ENCODE measurements around the gene ZMIZ1. TPM values are rescaled to one million over a fixed set of nuclear protein-coding genes. Genes with fewer than 3 reads are reported as not detected.

ZMIZ1 gene
- total RNA-seq, 1 experiment from 2014 or later = 23.5 TPM

DNA sequence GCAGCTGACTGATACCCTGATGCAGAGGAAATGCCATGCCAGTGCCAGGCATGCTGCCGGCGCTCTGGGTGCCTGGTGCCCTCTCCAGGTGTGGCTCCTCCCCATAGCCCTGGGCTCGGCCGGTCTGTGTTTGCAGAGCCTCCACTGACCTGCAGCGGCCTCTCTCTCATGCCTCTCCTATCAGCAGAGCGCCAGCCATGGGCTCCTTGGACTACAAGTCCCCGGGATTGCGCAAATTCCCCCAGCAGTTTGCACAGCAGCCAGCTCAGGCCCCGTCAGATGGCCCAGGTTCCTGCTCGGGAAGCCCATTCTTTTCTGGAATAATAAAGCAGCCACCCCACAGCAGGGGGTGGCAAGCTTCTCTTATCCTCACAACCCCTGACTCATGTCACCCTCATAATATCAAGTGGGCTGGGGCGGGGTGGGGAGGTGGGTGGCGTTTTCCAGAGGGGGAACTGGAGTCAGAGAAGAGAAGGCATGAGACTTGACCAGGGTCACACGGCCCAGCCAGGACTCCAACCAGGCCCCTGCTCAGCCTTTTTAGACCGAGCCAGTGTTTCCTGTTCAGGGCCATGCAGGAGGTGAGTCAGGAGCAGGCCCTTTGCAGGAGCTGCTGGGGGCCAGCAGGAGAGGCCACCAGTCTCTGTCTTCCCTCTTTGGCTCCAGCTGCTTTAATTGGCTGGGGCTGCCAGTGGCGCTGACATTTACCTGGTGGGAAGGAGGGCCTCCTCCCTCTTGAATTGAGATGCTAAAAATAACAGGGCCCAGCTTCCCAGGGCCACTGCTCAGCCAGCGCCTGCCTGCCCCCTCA, 58.6 kb downstream of the ZMIZ1 start:
- Mint-ChIP-seq H3K4me3 (ENCODE audit: low read depth, unreplicated experiment) (peak overlapping the region; percentile 7), H3K27me3 (ENCODE audit: unreplicated experiment) (no peaks in the 10 kb centered on the region), H3K9me3 (ENCODE audit: low read depth, unreplicated experiment) (no peaks in the 10 kb centered on the region), H3K27ac (ENCODE audit: unreplicated experiment) (peak overlapping the region; percentile 10), H3K4me1 (ENCODE audit: low read depth, unreplicated experiment) (peaks cover 42% of the 10 kb centered on the region), H3K36me3 (ENCODE audit: insufficient read depth, unreplicated experiment) (peaks cover 5% of the 10 kb centered on the region)
- CTCF ChIA-PET = interaction anchor here (0.6 to 1.6 kb wide), 9 partner anchors 14 to 1080 kb away, joined by 3 to 6 read pairs (median 4); no protein-coding TSS in a partner anchor
- TF ChIP-seq, protein P1, sequence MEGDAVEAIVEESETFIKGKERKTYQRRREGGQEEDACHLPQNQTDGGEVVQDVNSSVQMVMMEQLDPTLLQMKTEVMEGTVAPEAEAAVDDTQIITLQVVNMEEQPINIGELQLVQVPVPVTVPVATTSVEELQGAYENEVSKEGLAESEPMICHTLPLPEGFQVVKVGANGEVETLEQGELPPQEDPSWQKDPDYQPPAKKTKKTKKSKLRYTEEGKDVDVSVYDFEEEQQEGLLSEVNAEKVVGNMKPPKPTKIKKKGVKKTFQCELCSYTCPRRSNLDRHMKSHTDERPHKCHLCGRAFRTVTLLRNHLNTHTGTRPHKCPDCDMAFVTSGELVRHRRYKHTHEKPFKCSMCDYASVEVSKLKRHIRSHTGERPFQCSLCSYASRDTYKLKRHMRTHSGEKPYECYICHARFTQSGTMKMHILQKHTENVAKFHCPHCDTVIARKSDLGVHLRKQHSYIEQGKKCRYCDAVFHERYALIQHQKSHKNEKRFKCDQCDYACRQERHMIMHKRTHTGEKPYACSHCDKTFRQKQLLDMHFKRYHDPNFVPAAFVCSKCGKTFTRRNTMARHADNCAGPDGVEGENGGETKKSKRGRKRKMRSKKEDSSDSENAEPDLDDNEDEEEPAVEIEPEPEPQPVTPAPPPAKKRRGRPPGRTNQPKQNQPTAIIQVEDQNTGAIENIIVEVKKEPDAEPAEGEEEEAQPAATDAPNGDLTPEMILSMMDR (IDR thresholded peaks at IDR 0.05; ENCODE audit: unreplicated experiment) = no peak
- BruUV-seq (replicated peaks) = no TSS peak
- intact Hi-C loops (cut with micrococcal nuclease; ENCODE audit: unreplicated experiment) = loop anchor here (2.0 to 5.0 kb wide), 2 partner anchors 45 to 57 kb away; no protein-coding TSS in a partner anchor
- DNase-seq = peak; percentile 91

DNA sequence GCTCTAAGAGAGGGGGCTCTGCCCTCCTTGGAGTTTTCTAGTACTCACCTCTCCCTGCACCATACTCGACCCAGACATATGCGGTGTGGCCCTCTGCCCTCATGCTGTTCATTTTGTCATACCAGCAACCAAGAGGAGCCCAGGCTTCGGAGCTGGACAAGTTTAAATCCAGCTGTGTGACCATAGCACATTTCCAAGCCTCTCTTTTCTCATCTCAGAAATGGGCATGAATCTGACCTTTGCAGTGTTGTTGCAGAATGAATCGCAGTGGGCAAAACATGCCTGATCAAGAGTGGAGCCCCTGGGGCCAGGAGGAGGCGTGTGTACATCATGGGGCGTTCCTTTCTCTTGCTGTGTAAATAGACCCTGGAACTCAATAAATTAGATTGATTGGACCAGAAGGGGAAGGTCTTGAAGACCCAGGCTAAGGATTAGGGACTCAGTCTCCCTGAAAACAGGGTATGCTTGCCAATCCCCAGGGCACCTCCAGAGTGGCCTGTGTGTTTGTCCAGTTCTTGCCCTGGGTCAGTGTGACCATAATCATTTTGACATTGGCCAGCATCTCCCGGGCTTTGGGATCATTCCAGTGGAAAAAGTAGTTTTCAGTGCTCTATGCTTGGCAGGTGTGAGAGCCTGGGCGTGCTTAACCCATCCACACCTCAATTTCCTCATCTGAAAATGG, 59.6 kb downstream of the ZMIZ1 start:
- Mint-ChIP-seq H3K27ac (ENCODE audit: unreplicated experiment) (peak overlapping the region; percentile 66), H3K4me3 (ENCODE audit: low read depth, unreplicated experiment) (no peak overlapping the region), H3K36me3 (ENCODE audit: insufficient read depth, unreplicated experiment) (peaks cover 5% of the 10 kb centered on the region), H3K4me1 (ENCODE audit: low read depth, unreplicated experiment) (peaks cover 42% of the 10 kb centered on the region), H3K27me3 (ENCODE audit: unreplicated experiment) (no peaks in the 10 kb centered on the region), H3K9me3 (ENCODE audit: low read depth, unreplicated experiment) (no peaks in the 10 kb centered on the region)
- intact Hi-C loops (cut with micrococcal nuclease; ENCODE audit: unreplicated experiment) = loop anchor here (5.0 kb wide), 1 partner anchor 46 kb away; no protein-coding TSS in a partner anchor
- CTCF ChIA-PET = interaction anchor here (1.0 to 1.6 kb wide), 6 partner anchors 20 to 1081 kb away, joined by 3 to 4 read pairs (median 3); no protein-coding TSS in a partner anchor
- no TSS peak for BruUV-seq (replicated peaks)
- TF ChIP-seq, protein P1 (IDR thresholded peaks at IDR 0.05; ENCODE audit: unreplicated experiment) = no peak
- no peak for DNase-seq

- Mint-ChIP-seq H3K27me3 (ENCODE audit: unreplicated experiment) (no peaks in the 10 kb centered on the region), H3K36me3 (ENCODE audit: insufficient read depth, unreplicated experiment) (peaks cover 5% of the 10 kb centered on the region), H3K9me3 (ENCODE audit: low read depth, unreplicated experiment) (no peaks in the 10 kb centered on the region), H3K4me3 (ENCODE audit: low read depth, unreplicated experiment) (no peak overlapping the region), H3K27ac (ENCODE audit: unreplicated experiment) (no peak overlapping the region), H3K4me1 (ENCODE audit: low read depth, unreplicated experiment) (peaks cover 42% of the 10 kb centered on the region)
- intact Hi-C loops (cut with micrococcal nuclease; ENCODE audit: unreplicated experiment) = loop anchor here (5.0 kb wide), 1 partner anchor 47 kb away; no protein-coding TSS in a partner anchor
- CTCF ChIA-PET = interaction anchor here (0.7 kb wide), 1 partner anchor 41 kb away, joined by 3 read pairs; no protein-coding TSS in a partner anchor
- TF ChIP-seq, protein P1 (IDR thresholded peaks at IDR 0.05; ENCODE audit: unreplicated experiment) = no peak
- no TSS peak for BruUV-seq (replicated peaks)
- no peak for DNase-seq
Measured at GRCh38 chr10:79128923-79129305, 60.1 kb downstream of the ZMIZ1 start.

GRCh38 chr10:79129361-79129997, 60.7 kb downstream of the ZMIZ1 start:
- BruUV-seq (replicated peaks) = no TSS peak
- intact Hi-C loops (cut with micrococcal nuclease; ENCODE audit: unreplicated experiment) = loop anchor here (5.0 kb wide), 1 partner anchor 47 kb away; no protein-coding TSS in a partner anchor
- peaks cover 5% of the 10 kb centered on the region for H3K36me3 Mint-ChIP-seq (ENCODE audit: insufficient read depth, unreplicated experiment)
- H3K9me3 Mint-ChIP-seq (ENCODE audit: low read depth, unreplicated experiment) = no peaks in the 10 kb centered on the region
- no peak overlapping the region for H3K27ac Mint-ChIP-seq (ENCODE audit: unreplicated experiment)
- H3K4me1 Mint-ChIP-seq (ENCODE audit: low read depth, unreplicated experiment) = peaks cover 42% of the 10 kb centered on the region
- CTCF ChIA-PET = interaction anchor here (0.6 to 1.3 kb wide), 3 partner anchors 28 to 73 kb away, joined by 3 read pairs; no protein-coding TSS in a partner anchor
- no peaks in the 10 kb centered on the region for H3K27me3 Mint-ChIP-seq (ENCODE audit: unreplicated experiment)
- TF ChIP-seq, protein P1 (IDR thresholded peaks at IDR 0.05; ENCODE audit: unreplicated experiment) = no peak
- DNase-seq = no peak
- no peak overlapping the region for H3K4me3 Mint-ChIP-seq (ENCODE audit: low read depth, unreplicated experiment)

All from Calu3 (cell line).